Mammary epithelial cell (primary cell): ENCODE measurements around the gene NUAK1.

Experiments
- CTCF ChIP-seq, 2 donors: IDR thresholded peaks in 1 of 2; conservative IDR thresholded peaks in 1 of 2; 2 replicates each; pipeline ENCODE4 v1.5.1; 2011 to 2012; ENCODE audit warnings: inconsistent platforms in 2 of 2, low read length in 2 of 2, mild to moderate bottlenecking in 2 of 2, control low read depth in 1 of 2, low read depth in 1 of 2; ENCODE audit not compliant: insufficient read depth in 1 of 2; ENCODE audit errors: extremely low read depth in 1 of 2
- EZH2 ChIP-seq: IDR thresholded peaks from 2 replicates; pipeline ENCODE4 v1.6.1; 2012; ENCODE audit warnings: low read length, inconsistent platforms, borderline replicate concordance

- no peak for TF ChIP-seq CTCF (conservative IDR thresholded peaks at IDR 0.05 in 1 of 2, IDR thresholded peaks at IDR 0.05 in 1 of 2; ENCODE audit: extremely low read depth in 1 of 2, insufficient read depth in 1 of 2, low read depth in 1 of 2, low read length in 2 of 2)
- TF ChIP-seq EZH2, result no peak
Measured at GRCh38 chr12:106082216-106083175, 56.3 kb downstream of the NUAK1 start.
